ENCODE measurements around the gene BIRC5. TPM values are rescaled to one million over a fixed set of nuclear protein-coding genes. Genes with fewer than 3 reads are reported as not detected.

Gene BIRC5
- total RNA-seq, 1 experiment from 2014 or later: 140 TPM

DNA sequence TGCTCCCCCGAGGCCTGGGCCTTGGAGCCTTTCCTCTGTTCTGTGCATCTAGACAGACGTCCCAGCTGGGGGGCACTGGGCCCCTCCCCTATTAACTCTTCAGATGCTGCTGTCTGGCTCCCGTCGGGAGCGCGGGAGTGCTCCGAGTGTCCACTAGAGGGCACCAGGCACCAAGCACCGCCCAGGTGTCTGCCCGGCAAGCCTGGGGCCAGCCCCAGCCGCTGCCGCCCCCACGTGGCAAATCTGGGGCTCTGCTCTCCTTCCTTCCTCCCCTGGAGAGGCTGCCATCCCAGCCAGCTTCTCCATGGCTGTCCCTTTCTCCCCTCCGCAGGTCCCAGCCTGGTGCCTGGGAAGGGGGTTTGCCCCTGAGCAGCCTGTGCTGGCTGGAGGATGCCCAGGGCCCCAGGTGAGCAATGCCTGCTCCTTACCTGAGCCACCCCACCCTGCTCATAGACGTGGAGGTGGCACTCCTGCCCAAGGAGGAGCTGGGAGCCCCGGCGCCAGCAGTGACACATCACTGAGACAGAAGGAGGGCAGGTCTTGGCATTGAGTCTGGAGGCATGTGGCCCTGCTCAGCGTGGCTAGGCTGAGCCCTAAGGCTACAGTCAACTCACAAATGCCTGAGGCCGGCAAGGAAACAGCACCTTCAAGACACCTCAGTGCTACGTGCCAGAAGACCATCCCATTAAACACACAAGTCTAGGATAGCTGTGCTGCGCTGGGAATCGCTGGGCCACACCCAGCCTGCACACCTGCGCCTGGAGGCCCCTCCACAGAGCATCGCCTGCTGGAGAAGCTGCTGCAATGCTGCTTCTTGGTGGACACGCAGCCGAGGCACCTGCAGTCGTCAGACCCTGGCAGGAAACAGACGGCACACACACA is 37.1 kb downstream of the BIRC5 start:
- H3K27me3 ChIP-seq (ENCODE audit: insufficient read depth, low read length): no peaks in the 10 kb centered on the region
- no peaks in the 10 kb centered on the region for H3K9me2 ChIP-seq (ENCODE audit: insufficient read depth)
- no TSS peak for BruUV-seq (replicated peaks)
- intact Hi-C loops (cut with micrococcal nuclease): loop anchor here (1.0 to 5.0 kb wide), 5 partner anchors 110 to 171 kb away; partner anchors contain the start of genes SOCS3 and TMC6
- H3K36me3 ChIP-seq (ENCODE audit: control insufficient read depth in 1 of 2, insufficient read depth in 2 of 2, low read length in 2 of 2): no peaks in the 10 kb centered on the region
- peak overlapping the region; percentile 22 to 42 for H3K4me3 ChIP-seq (replicated peaks in 1 of 2; ENCODE audit: low read depth in 1 of 2, low read length in 2 of 2)
- H3K4me2 ChIP-seq (ENCODE audit: low read length): peak overlapping the region; percentile 79
- H3K9me3 ChIP-seq (ENCODE audit: control insufficient read depth in 1 of 2, insufficient read depth in 1 of 2, low read depth in 1 of 2, low read length in 2 of 2): no peaks in the 10 kb centered on the region
- POLR2A ChIA-PET: interaction anchor here (0.6 to 1.3 kb wide), 5 partner anchors 24 to 166 kb away, joined by 3 to 6 read pairs (median 3); partner anchors contain the start of genes AFMID and TK1
- peak overlapping the region; percentile 47 for H2AFZ ChIP-seq (ENCODE audit: low read depth, low read length, poor library complexity, severe bottlenecking)
- H3K27ac ChIP-seq (ENCODE audit: low read depth, low read length): peak overlapping the region; percentile 24; the same call in 1 of the 2 replicates
- H4K20me1 ChIP-seq (ENCODE audit: insufficient read depth): no peaks in the 10 kb centered on the region
- RAD21 ChIA-PET (ENCODE audit: low non-redundant PET in 1 of 2, low total read pairs in 2 of 2, uncharacterized antibody in 2 of 2, unreplicated experiment in 2 of 2): interaction anchor here (0.6 to 2.3 kb wide), 13 partner anchors 64 to 232 kb away, joined by 3 to 12 read pairs (median 4); partner anchors contain the start of gene TMC8 (in 1 of the 2)
- no peaks in the 10 kb centered on the region for H3K79me2 ChIP-seq (ENCODE audit: insufficient read depth, low read length)
- ATAC-seq (peak; percentile 93), DNase-seq (ENCODE audit: low read depth, low spot score) (peak; percentile 71)
- peak overlapping the region; percentile 46; the same call in 1 of the 2 replicates for H3K9ac ChIP-seq (ENCODE audit: low read length)
- CTCF ChIA-PET: interaction anchor here (0.6 to 3.0 kb wide), 48 partner anchors 8 to 708 kb away, joined by 3 to 61 read pairs (median 5); partner anchors contain the start of genes AFMID, TK1 and TMC8
- peaks cover 5 to 14% of the 10 kb centered on the region in 2 experiments for H3K4me1 ChIP-seq (ENCODE audit: control insufficient read depth in 1 of 2, insufficient read depth in 2 of 2, low read length in 2 of 2)
- TF ChIP-seq CTCF (IDR thresholded peaks at IDR 0.05 in 2 of 3, conservative IDR thresholded peaks at IDR 0.05 in 1 of 3; ENCODE audit: borderline replicate concordance in 1 of 3, insufficient read depth in 1 of 3, low read depth in 2 of 3, low read length in 2 of 3): peak; percentile 100
- TF ChIP-seq POLR2AphosphoS5 (IDR thresholded peaks at IDR 0.05; ENCODE audit: low read depth, low read length): peak; percentile 33; the same call in 1 of the 2 replicates
- no peak for TF ChIP-seq ATF3 (IDR thresholded peaks at IDR 0.05)
- TF ChIP-seq YY1 (IDR thresholded peaks at IDR 0.05; ENCODE audit: extremely low read depth, insufficient replicate concordance, low read depth, low read length): peak; percentile 73
- TF ChIP-seq SRF (IDR thresholded peaks at IDR 0.05; ENCODE audit: low read depth): no peak
- TF ChIP-seq ZFX (IDR thresholded peaks at IDR 0.05): no peak
- TF ChIP-seq, protein P1, sequence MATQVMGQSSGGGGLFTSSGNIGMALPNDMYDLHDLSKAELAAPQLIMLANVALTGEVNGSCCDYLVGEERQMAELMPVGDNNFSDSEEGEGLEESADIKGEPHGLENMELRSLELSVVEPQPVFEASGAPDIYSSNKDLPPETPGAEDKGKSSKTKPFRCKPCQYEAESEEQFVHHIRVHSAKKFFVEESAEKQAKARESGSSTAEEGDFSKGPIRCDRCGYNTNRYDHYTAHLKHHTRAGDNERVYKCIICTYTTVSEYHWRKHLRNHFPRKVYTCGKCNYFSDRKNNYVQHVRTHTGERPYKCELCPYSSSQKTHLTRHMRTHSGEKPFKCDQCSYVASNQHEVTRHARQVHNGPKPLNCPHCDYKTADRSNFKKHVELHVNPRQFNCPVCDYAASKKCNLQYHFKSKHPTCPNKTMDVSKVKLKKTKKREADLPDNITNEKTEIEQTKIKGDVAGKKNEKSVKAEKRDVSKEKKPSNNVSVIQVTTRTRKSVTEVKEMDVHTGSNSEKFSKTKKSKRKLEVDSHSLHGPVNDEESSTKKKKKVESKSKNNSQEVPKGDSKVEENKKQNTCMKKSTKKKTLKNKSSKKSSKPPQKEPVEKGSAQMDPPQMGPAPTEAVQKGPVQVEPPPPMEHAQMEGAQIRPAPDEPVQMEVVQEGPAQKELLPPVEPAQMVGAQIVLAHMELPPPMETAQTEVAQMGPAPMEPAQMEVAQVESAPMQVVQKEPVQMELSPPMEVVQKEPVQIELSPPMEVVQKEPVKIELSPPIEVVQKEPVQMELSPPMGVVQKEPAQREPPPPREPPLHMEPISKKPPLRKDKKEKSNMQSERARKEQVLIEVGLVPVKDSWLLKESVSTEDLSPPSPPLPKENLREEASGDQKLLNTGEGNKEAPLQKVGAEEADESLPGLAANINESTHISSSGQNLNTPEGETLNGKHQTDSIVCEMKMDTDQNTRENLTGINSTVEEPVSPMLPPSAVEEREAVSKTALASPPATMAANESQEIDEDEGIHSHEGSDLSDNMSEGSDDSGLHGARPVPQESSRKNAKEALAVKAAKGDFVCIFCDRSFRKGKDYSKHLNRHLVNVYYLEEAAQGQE (IDR thresholded peaks at IDR 0.05; ENCODE audit: low read depth): no peak
- TF ChIP-seq SP1 (IDR thresholded peaks at IDR 0.05; ENCODE audit: low read depth): no peak
- no peak for TF ChIP-seq TCF7L2 (IDR thresholded peaks at IDR 0.05; ENCODE audit: borderline replicate concordance, extremely low read depth, insufficient read depth, insufficient read length)
- TF ChIP-seq EZH2 (IDR thresholded peaks at IDR 0.05): no peak
- peak; percentile 100 for TF ChIP-seq RAD21 (IDR thresholded peaks at IDR 0.05; ENCODE audit: low read depth)
- no peak for TF ChIP-seq EZH2phosphoT487 (IDR thresholded peaks at IDR 0.05; ENCODE audit: borderline replicate concordance)
- no peak for TF ChIP-seq CBX3 (IDR thresholded peaks at IDR 0.05; ENCODE audit: low read depth)
- no peak for TF ChIP-seq SIN3A (IDR thresholded peaks at IDR 0.05; ENCODE audit: low read depth)
- no peak for TF ChIP-seq FOSL1 (IDR thresholded peaks at IDR 0.05; ENCODE audit: low read depth)
- TF ChIP-seq ZNF274 (IDR thresholded peaks at IDR 0.05; ENCODE audit: low read depth, low read length): no peak
- TF ChIP-seq, protein P2, sequence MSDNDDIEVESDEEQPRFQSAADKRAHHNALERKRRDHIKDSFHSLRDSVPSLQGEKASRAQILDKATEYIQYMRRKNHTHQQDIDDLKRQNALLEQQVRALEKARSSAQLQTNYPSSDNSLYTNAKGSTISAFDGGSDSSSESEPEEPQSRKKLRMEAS (IDR thresholded peaks at IDR 0.05): peak; percentile 82; the same call in 1 of the 2 replicates
- no peak for TF ChIP-seq JUND (IDR thresholded peaks at IDR 0.05)
- no peak for TF ChIP-seq POLR2A (IDR thresholded peaks at IDR 0.05; ENCODE audit: borderline replicate concordance, extremely low read depth, insufficient read depth, insufficient read length)

Measured in HCT116 (cell line).